Left ventricle myocardium inferior (tissue), 1 donor: Measurements from ENCODE around the gene ZBTB21. TPM values are rescaled to one million over a fixed set of nuclear protein-coding genes. Genes with fewer than 3 reads are reported as not detected.

ENCODE experiments used
- DNase-seq: peaks from one replicate; pipeline ENCODE4 v3.0.0-alpha.2; 2020
- H3K27ac ChIP-seq: fragments of 200-600 bp; replicated peaks from 2 replicates; pipeline ENCODE4 v1.8.0; 2021
- H3K27me3 ChIP-seq: fragments of 200-600 bp; 2 replicates; pipeline ENCODE4 v1.8.0; 2021; ENCODE audit warnings: low read depth
- H3K36me3 ChIP-seq: fragments of 200-600 bp; 2 replicates; pipeline ENCODE4 v1.8.0; 2021
- H3K4me1 ChIP-seq: fragments of 200-600 bp; 2 replicates; pipeline ENCODE4 v1.8.0; 2021
- H3K4me3 ChIP-seq: fragments of 200-600 bp; 2 replicates; pipeline ENCODE4 v1.8.0; 2021; ENCODE audit warnings: mild to moderate bottlenecking, moderate library complexity
- H3K9me3 ChIP-seq: fragments of 200-600 bp; replicated peaks from 2 replicates; pipeline ENCODE4 v1.8.0; 2021
- CTCF ChIP-seq: fragments of 200-600 bp; IDR thresholded peaks from 2 replicates; pipeline ENCODE4 v1.8.0; 2021; ENCODE audit warnings: antibody characterized with exemption, mild to moderate bottlenecking, borderline replicate concordance
- intact Hi-C: fragments of 100-400 bp; cut with micrococcal nuclease; formaldehyde crosslinking; loops from one replicate; pipeline ENCODE4 v1.11.0; 2022
- total RNA-seq: library from RNA; stranded (reverse); fragmentation: NEBNext Ultra II Directional; extraction: Animal tissue kit (Norgen Biotek cat#: 25700); gene quantifications from one replicate; pipeline ENCODE4 v1.2.1, GENCODE V29; 2021
- donor health status: DM: no; HTN: yes; CAD: no; lungs with severe emphysema.

Gene ZBTB21
- total RNA-seq, 1 donor from 2014 or later: 4.9 TPM

DNA sequence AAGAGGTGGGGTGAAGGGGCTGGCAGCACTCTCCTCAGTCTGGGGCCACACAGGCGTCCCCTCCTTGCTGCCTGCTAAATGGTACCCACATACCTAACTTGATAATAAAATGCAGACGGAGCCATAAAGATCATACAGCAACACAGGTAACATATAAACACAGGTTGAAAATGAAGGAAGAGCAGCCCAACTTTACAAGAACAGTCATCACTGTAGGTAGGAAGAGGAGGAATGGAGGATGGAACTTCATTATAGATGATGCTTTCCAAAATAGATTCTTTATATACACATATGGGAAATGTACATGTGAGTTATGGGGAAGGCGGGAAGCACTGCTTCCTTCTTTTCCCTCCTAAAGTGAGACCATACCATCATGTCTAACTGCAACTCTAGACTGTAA is 69.7 kb downstream of the ZBTB21 start:
- TF ChIP-seq CTCF: no peak
- DNase-seq: no peak
- peaks cover 8% of the 10 kb centered on the region for H3K36me3 ChIP-seq
- H3K9me3 ChIP-seq: no peaks in the 10 kb centered on the region
- intact Hi-C loops: no loop called here
- H3K4me3 ChIP-seq: no peak overlapping the region
- no peaks in the 10 kb centered on the region for H3K4me1 ChIP-seq
- H3K27me3 ChIP-seq: no peaks in the 10 kb centered on the region
- no peak overlapping the region for H3K27ac ChIP-seq

GRCh38 chr21:41939391-41939790 is 70.8 kb downstream of the ZBTB21 start:
- Histone ChIP-seq H3K9me3 (no peaks in the 10 kb centered on the region), H3K4me1 (no peaks in the 10 kb centered on the region), H3K27me3 (no peaks in the 10 kb centered on the region), H3K36me3 (peaks cover 8% of the 10 kb centered on the region), H3K4me3 (no peak overlapping the region), H3K27ac (no peak overlapping the region)
- intact Hi-C loops: no loop called here
- DNase-seq: no peak
- TF ChIP-seq CTCF: no peak

Other genes starting within 250 kb of the ZBTB21 start
- gene RIPK4, start 243.3 kb downstream of the ZBTB21 start, total RNA-seq: 0.11 TPM
- 2.9 TPM for gene PRDM15, start 131.0 kb downstream of the ZBTB21 start, total RNA-seq
- gene C2CD2, start 56.3 kb downstream of the ZBTB21 start, total RNA-seq: 5.9 TPM
- gene UMODL1, start 61.0 kb upstream of the ZBTB21 start, total RNA-seq: 0.08 TPM
- 8.7 TPM for gene ABCG1, start 208.8 kb upstream of the ZBTB21 start, total RNA-seq